Vagina (tissue), 2 donors: ENCODE data around the gene EEF2K. TPM values are rescaled to one million over a fixed set of nuclear protein-coding genes. Genes with fewer than 3 reads are reported as not detected.
"Not testable (repeated sequence)": the region's sequence is repeated elsewhere in the genome, so short reads cannot be mapped to it uniquely, and the experiment has no call there.

Source experiments
- DNase-seq, 2 donors: peaks; one replicate each; pipeline ENCODE4 v3.0.0-alpha.2; 2017; ENCODE audit errors: extremely low spot score in 2 of 2
- H3K27ac ChIP-seq: fragments of 200-600 bp; sonication (generic); one replicate; pipeline ENCODE4 v1.5.1; 2019
- H3K27me3 ChIP-seq: fragments of 200-600 bp; sonication (generic); one replicate; pipeline ENCODE4 v1.5.1; 2019
- H3K36me3 ChIP-seq, 2 donors: fragments of 200-600 bp; sonication (generic); one replicate each; pipeline ENCODE4 v1.5.1; 2017 to 2019
- H3K4me1 ChIP-seq: fragments of 200-600 bp; sonication (generic); one replicate; pipeline ENCODE4 v1.5.1; 2019
- H3K4me3 ChIP-seq, 2 donors: fragments of 200-600 bp; sonication (generic); 1 replicate in 1 of 2; 2 replicates in 1 of 2; pipeline ENCODE4 v1.5.1; 2016 to 2019
- H3K9me3 ChIP-seq: fragments of 200-600 bp; sonication (generic); one replicate; pipeline ENCODE4 v1.5.1; 2019
- CTCF ChIP-seq, 3 experiments: fragments of 450-650 bp in 2 of 3; fragments of 200-600 bp in 1 of 3; sonication (generic) in 1 of 3; IDR thresholded peaks; one replicate each; pipeline ENCODE4 v1.5.1; 2017 to 2019; ENCODE audit warnings: antibody characterized with exemption in 3 of 3, mild to moderate bottlenecking in 2 of 3, moderate library complexity in 2 of 3
- POLR2A ChIP-seq, 2 donors: fragments of 450-650 bp; IDR thresholded peaks; one replicate each; pipeline ENCODE4 v1.6.1; 2017; ENCODE audit warnings: antibody characterized with exemption in 2 of 2, mild to moderate bottlenecking in 2 of 2, moderate library complexity in 2 of 2
- POLR2AphosphoS5 ChIP-seq, 2 donors: sonication (generic); formaldehyde crosslinking; IDR thresholded peaks; one replicate each; pipeline ENCODE4 v1.9.0; 2017; ENCODE audit warnings: antibody characterized with exemption in 2 of 2, mild to moderate bottlenecking in 2 of 2, low read depth in 1 of 2; ENCODE audit not compliant: insufficient read depth in 1 of 2
- intact Hi-C: fragments of 100-400 bp; cut with DNase I; formaldehyde crosslinking; loops from one replicate; pipeline ENCODE4 v1.15.1; 2023
- total RNA-seq: library from RNA; depleted of rRNA; stranded (reverse); fragments of >200 nt; gene quantifications from one replicate; pipeline ENCODE4 v1.2.3, GENCODE V29; 2016

The EEF2K gene
- total RNA-seq, 1 donor from 2014 or later: 50.3 TPM

GRCh38 chr16:22163806-22164205 lies 42.3 kb upstream of the EEF2K start:
- Histone ChIP-seq H3K27me3 (no peaks in the 10 kb centered on the region), H3K27ac (no peak overlapping the region), H3K4me3 (no peak overlapping the region), H3K36me3 (no peaks in the 10 kb centered on the region), H3K4me1 (peaks cover 9% of the 10 kb centered on the region), H3K9me3 (no peaks in the 10 kb centered on the region)
- intact Hi-C loops: no loop called here
- no peak for DNase-seq
- no peak for TF ChIP-seq POLR2AphosphoS5 (IDR thresholded peaks at IDR 0.05; ENCODE audit: insufficient read depth in 1 of 2, low read depth in 1 of 2)
- TF ChIP-seq POLR2A (IDR thresholded peaks at IDR 0.05): no peak

- Histone ChIP-seq H3K36me3 (no peaks in the 10 kb centered on the region), H3K27me3 (no peaks in the 10 kb centered on the region), H3K4me3 (no peak overlapping the region), H3K9me3 (no peaks in the 10 kb centered on the region), H3K4me1 (peaks cover 9% of the 10 kb centered on the region), H3K27ac (no peak overlapping the region)
- DNase-seq: no peak
- TF ChIP-seq POLR2A (IDR thresholded peaks at IDR 0.05) (no peak), CTCF (IDR thresholded peaks at IDR 0.05) (no peak), POLR2AphosphoS5 (IDR thresholded peaks at IDR 0.05; ENCODE audit: insufficient read depth in 1 of 2, low read depth in 1 of 2) (no peak)
- intact Hi-C loops: no loop called here
Measured at GRCh38 chr16:22164482-22164881, 41.6 kb upstream of the EEF2K start.

DNA sequence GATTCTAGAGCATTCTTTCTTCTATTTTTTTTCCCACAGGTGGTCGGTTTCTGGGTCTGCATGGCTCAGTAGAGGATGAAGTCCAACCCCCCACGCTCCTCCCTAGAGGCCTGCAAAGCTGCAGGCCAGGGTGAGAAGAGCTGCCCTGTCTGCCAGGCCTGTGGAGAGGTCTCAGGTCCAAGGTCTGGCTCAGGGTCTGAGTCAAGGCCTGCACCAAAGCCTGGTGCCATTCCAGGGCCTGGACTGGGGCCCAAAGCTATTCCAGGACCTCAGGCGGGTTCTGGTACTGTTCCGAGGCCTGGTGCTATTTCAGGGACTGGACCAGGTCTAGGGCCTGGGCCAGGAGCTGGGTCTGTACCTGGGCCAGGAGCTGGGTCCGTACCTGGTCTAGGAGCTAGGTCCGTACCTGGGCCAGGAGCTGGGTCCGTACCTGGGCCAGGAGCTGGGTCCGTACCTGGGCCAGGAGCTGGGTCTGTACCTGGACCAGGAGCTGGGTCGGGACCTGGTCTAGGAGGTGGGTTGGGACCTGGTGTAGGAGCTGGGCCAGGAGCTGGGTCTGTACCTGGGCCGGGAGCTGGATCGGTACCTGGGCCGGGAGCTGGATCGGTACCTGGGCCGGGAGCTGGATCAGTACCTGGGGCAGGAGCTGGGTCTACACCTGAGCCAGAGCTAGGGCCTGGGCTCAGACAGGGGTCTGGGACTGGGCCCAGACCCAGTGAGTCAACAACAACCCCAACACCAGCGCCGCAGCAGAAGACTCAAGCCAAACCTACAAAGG lies 40.4 kb upstream of the EEF2K start:
- TF ChIP-seq POLR2A (IDR thresholded peaks at IDR 0.05) (no peak), POLR2AphosphoS5 (IDR thresholded peaks at IDR 0.05; ENCODE audit: insufficient read depth in 1 of 2, low read depth in 1 of 2) (no peak), CTCF (IDR thresholded peaks at IDR 0.05) (no peak)
- peaks cover 9% of the 10 kb centered on the region for H3K4me1 ChIP-seq
- intact Hi-C loops: no loop called here
- H3K27me3 ChIP-seq: no peaks in the 10 kb centered on the region
- H3K9me3 ChIP-seq: no peaks in the 10 kb centered on the region
- H3K36me3 ChIP-seq: no peaks in the 10 kb centered on the region
- no peak overlapping the region for H3K27ac ChIP-seq
- no peak overlapping the region for H3K4me3 ChIP-seq
- DNase-seq: no peak

- DNase-seq: no peak
- no peak overlapping the region for H3K27ac ChIP-seq
- TF ChIP-seq POLR2AphosphoS5 (IDR thresholded peaks at IDR 0.05; ENCODE audit: insufficient read depth in 1 of 2, low read depth in 1 of 2) (no peak), CTCF (IDR thresholded peaks at IDR 0.05) (no peak), POLR2A (IDR thresholded peaks at IDR 0.05) (no peak)
- intact Hi-C loops: no loop called here
- H3K4me1 ChIP-seq: no peaks in the 10 kb centered on the region
- H3K4me3 ChIP-seq: no peak overlapping the region
- no peaks in the 10 kb centered on the region for H3K36me3 ChIP-seq
- no peaks in the 10 kb centered on the region for H3K9me3 ChIP-seq
- no peaks in the 10 kb centered on the region for H3K27me3 ChIP-seq
Measured at GRCh38 chr16:22171953-22172352, 34.1 kb upstream of the EEF2K start.

GRCh38 chr16:22172642-22173041 lies 33.4 kb upstream of the EEF2K start:
- H3K4me1 ChIP-seq, intact Hi-C loops, H3K4me3 ChIP-seq, H3K9me3 ChIP-seq, DNase-seq, H3K27me3 ChIP-seq, H3K27ac ChIP-seq, H3K36me3 ChIP-seq: not testable (repeated sequence)

DNA sequence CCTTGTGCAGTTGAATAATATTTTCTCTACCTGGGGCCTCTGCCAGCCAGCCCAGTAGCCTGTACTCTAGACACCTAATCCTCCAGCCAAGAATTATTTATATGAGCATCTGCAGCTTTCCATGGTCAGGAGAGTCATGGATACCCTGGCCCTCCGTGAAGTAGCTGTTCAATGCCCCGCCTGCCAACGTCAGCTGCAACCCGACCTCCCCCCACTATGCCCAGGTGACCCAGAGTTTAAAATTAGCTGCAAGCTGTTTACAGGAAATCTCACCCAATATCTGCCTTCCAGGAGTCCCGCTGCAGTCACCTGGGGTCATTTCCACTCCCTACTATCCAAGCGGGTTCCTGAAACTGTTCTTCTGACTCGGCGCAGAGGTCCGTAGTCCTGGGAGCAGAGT lies 31.4 kb upstream of the EEF2K start:
- no peak overlapping the region for H3K4me3 ChIP-seq
- H3K4me1 ChIP-seq: no peaks in the 10 kb centered on the region
- no peaks in the 10 kb centered on the region for H3K9me3 ChIP-seq
- no peak overlapping the region for H3K27ac ChIP-seq
- TF ChIP-seq POLR2A (IDR thresholded peaks at IDR 0.05) (no peak), CTCF (IDR thresholded peaks at IDR 0.05) (no peak), POLR2AphosphoS5 (IDR thresholded peaks at IDR 0.05; ENCODE audit: insufficient read depth in 1 of 2, low read depth in 1 of 2) (no peak)
- H3K27me3 ChIP-seq: no peaks in the 10 kb centered on the region
- H3K36me3 ChIP-seq: no peaks in the 10 kb centered on the region
- no peak for DNase-seq
- intact Hi-C loops: no loop called here
